ENCODE measurements around the gene USP10. TPM values are rescaled to one million over a fixed set of nuclear protein-coding genes. Genes with fewer than 3 reads are reported as not detected.

Gene USP10
- total RNA-seq, 2 experiments from 2014 or later = 65.9 to 134 TPM

DNA sequence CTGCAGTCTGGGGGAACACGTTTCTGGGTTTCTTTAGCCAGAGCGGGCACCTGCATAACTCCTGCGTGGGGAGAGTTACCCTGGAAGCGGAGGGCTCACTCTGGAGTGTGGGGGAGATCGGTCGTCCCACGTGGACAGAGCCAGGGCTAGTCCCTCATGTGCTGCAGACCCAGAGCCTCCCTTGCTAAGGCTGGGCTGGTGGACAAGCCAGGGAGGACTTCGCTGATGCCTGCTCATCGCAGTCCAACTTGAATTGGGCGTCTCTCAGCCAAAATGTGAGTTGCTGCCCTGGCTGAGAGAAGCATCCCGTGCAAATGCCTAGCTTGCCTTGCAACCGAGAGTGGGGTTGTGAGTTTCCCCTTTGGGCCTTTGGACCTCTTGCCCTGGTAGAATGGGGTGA is 121.0 kb downstream of the USP10 start:
- H3K36me3 ChIP-seq (ENCODE audit: insufficient read depth, low read length) = no peaks in the 10 kb centered on the region
- DNase-seq (ENCODE audit: low spot score) = no peak
- H3K79me2 ChIP-seq (ENCODE audit: insufficient read depth, low read depth, low read length) = no peaks in the 10 kb centered on the region
- H3K4me2 ChIP-seq (ENCODE audit: low read length) = no peak overlapping the region
- no TSS peak for BruUV-seq (replicated peaks)
- H4K20me1 ChIP-seq (ENCODE audit: insufficient read depth, low read length) = no peaks in the 10 kb centered on the region
- no peaks in the 10 kb centered on the region for H3K9me3 ChIP-seq (ENCODE audit: low read length)
- no peaks in the 10 kb centered on the region for H3K4me1 ChIP-seq (ENCODE audit: insufficient read depth, low read length, poor library complexity, severe bottlenecking)
- H2AFZ ChIP-seq (ENCODE audit: low read length) = no peak overlapping the region
- H3K4me3 ChIP-seq (ENCODE audit: low read depth, low read length, poor library complexity, severe bottlenecking) = no peak overlapping the region
- H3K27ac ChIP-seq (ENCODE audit: low read depth, low read length, poor library complexity, severe bottlenecking) = no peak overlapping the region
- ChIA-PET CTCF (ENCODE audit: unreplicated experiment) (no interaction called here), POLR2A (no interaction called here)
- TF ChIP-seq EZH2phosphoT487 (IDR thresholded peaks at IDR 0.05; ENCODE audit: borderline replicate concordance, low read depth, low read length) = no peak
- TF ChIP-seq, protein P1, sequence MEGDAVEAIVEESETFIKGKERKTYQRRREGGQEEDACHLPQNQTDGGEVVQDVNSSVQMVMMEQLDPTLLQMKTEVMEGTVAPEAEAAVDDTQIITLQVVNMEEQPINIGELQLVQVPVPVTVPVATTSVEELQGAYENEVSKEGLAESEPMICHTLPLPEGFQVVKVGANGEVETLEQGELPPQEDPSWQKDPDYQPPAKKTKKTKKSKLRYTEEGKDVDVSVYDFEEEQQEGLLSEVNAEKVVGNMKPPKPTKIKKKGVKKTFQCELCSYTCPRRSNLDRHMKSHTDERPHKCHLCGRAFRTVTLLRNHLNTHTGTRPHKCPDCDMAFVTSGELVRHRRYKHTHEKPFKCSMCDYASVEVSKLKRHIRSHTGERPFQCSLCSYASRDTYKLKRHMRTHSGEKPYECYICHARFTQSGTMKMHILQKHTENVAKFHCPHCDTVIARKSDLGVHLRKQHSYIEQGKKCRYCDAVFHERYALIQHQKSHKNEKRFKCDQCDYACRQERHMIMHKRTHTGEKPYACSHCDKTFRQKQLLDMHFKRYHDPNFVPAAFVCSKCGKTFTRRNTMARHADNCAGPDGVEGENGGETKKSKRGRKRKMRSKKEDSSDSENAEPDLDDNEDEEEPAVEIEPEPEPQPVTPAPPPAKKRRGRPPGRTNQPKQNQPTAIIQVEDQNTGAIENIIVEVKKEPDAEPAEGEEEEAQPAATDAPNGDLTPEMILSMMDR (conservative IDR thresholded peaks at IDR 0.05; ENCODE audit: low read length) = no peak
- intact Hi-C loops (cut with micrococcal nuclease; ENCODE audit: unreplicated experiment) = no loop called here
- no peaks in the 10 kb centered on the region for H3K9me2 ChIP-seq (ENCODE audit: insufficient read depth, low read length)

DNA sequence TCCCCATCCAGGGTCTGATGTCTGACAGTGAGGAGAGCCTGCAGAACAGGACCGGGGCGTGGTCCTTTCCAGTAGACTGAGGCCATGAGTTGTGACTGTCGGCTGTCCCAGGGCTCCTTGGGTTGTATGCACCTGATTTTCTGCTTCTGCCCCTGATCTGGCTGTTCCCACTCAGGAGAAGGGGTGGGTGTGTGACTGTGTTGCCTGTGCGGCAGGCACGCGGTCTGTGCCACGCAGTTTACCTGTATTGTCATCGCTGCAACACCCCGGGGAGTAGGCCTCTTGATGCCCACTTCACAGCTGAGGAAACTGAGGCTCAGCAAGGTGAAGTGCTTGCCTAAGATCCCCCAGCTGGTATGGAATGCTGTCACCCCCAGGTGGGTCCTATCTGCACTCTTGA is 121.4 kb downstream of the USP10 start:
- Histone ChIP-seq H4K20me1 (ENCODE audit: insufficient read depth, low read length) (no peaks in the 10 kb centered on the region), H3K4me2 (ENCODE audit: low read length) (no peak overlapping the region), H3K9me3 (ENCODE audit: low read length) (no peaks in the 10 kb centered on the region), H3K4me3 (ENCODE audit: low read depth, low read length, poor library complexity, severe bottlenecking) (no peak overlapping the region), H3K27ac (ENCODE audit: low read depth, low read length, poor library complexity, severe bottlenecking) (no peak overlapping the region), H3K79me2 (ENCODE audit: insufficient read depth, low read depth, low read length) (no peaks in the 10 kb centered on the region), H2AFZ (ENCODE audit: low read length) (no peak overlapping the region), H3K36me3 (ENCODE audit: insufficient read depth, low read length) (no peaks in the 10 kb centered on the region), H3K4me1 (ENCODE audit: insufficient read depth, low read length, poor library complexity, severe bottlenecking) (no peaks in the 10 kb centered on the region), H3K9me2 (ENCODE audit: insufficient read depth, low read length) (no peaks in the 10 kb centered on the region)
- no peak for DNase-seq (ENCODE audit: low spot score)
- TF ChIP-seq, protein P1 (conservative IDR thresholded peaks at IDR 0.05; ENCODE audit: low read length) = no peak
- no peak for TF ChIP-seq EZH2phosphoT487 (IDR thresholded peaks at IDR 0.05; ENCODE audit: borderline replicate concordance, low read depth, low read length)
- BruUV-seq (replicated peaks) = no TSS peak
- ChIA-PET POLR2A (interaction anchor here (0.8 kb wide), 1 partner anchor 21 kb away, joined by 3 read pairs; no protein-coding TSS in a partner anchor), CTCF (ENCODE audit: unreplicated experiment) (no interaction called here)
- intact Hi-C loops (cut with micrococcal nuclease; ENCODE audit: unreplicated experiment) = no loop called here

DNA sequence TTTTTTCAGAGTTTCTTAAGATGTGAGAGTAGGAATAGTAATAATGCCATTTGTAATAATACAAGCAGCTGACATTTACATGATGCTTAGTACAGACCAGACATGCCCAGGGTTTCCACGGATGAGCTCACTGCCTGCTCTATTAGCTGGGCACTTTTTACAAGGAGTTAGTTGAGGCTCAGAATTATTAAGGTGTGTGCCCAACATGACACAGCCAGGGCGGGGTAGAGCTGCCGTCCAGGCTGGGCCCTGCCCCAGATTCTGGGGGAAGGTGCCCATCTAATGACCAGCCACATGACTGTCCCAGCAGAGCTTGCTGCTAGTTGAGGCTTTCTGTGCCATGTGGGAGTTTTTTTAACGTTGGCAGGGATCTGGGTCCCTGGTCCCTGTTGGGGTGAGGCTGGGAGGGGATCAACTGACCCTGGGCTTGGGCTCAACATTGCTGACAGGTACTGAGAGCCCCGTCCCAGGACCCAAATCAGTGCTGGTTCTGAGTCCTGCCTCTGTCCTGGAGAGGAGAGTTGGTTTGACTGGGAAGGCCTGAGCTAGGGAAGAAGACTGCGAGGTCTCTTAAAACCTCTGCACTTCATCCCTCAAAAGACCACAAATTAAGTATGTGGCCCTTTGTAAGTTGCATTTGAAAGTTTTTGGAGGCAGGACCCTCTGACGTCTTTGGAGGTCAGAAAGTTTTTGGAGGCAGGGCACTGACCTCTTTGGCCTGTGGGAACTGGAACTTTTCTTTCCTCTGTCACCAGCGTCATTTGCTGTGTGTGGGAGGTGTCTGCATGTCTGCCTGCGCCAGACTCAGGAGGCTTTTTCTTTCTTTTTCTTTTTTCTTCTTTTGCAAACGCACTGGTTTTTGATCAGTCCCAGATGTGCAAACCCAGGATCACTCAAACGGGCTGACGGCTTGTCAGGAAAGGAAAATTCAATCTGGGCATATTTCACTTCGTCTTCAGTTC is 122.2 kb downstream of the USP10 start:
- no peak overlapping the region for H3K27ac ChIP-seq (ENCODE audit: low read depth, low read length, poor library complexity, severe bottlenecking)
- no TSS peak for BruUV-seq (replicated peaks)
- no peaks in the 10 kb centered on the region for H4K20me1 ChIP-seq (ENCODE audit: insufficient read depth, low read length)
- no peak for DNase-seq (ENCODE audit: low spot score)
- ChIA-PET POLR2A (interaction anchor here (0.8 kb wide), 1 partner anchor 22 kb away, joined by 3 read pairs; no protein-coding TSS in a partner anchor), CTCF (ENCODE audit: unreplicated experiment) (no interaction called here)
- no peak overlapping the region for H2AFZ ChIP-seq (ENCODE audit: low read length)
- no peak overlapping the region for H3K4me2 ChIP-seq (ENCODE audit: low read length)
- no peak for TF ChIP-seq EZH2phosphoT487 (IDR thresholded peaks at IDR 0.05; ENCODE audit: borderline replicate concordance, low read depth, low read length)
- TF ChIP-seq, protein P1 (conservative IDR thresholded peaks at IDR 0.05; ENCODE audit: low read length) = no peak
- H3K36me3 ChIP-seq (ENCODE audit: insufficient read depth, low read length) = no peaks in the 10 kb centered on the region
- no peak overlapping the region for H3K4me3 ChIP-seq (ENCODE audit: low read depth, low read length, poor library complexity, severe bottlenecking)
- intact Hi-C loops (cut with micrococcal nuclease; ENCODE audit: unreplicated experiment) = no loop called here
- no peaks in the 10 kb centered on the region for H3K9me2 ChIP-seq (ENCODE audit: insufficient read depth, low read length)
- H3K4me1 ChIP-seq (ENCODE audit: insufficient read depth, low read length, poor library complexity, severe bottlenecking) = no peaks in the 10 kb centered on the region
- H3K9me3 ChIP-seq (ENCODE audit: low read length) = no peaks in the 10 kb centered on the region
- no peaks in the 10 kb centered on the region for H3K79me2 ChIP-seq (ENCODE audit: insufficient read depth, low read depth, low read length)

Data from OCI-LY7 (cell line).